Fibroblast of lung (primary cell): ENCODE measurements around the gene C11orf42. TPM values are rescaled to one million over a fixed set of nuclear protein-coding genes. Genes with fewer than 3 reads are reported as not detected.

Experiments used
- DNase-seq, 2 donors: peaks; one replicate each; pipeline versions ENCODE4 v3.0.0 to v3.0.0-alpha.2; 2010; ENCODE audit warnings: low read depth in 2 of 2
- H2AFZ ChIP-seq: 2 replicates; pipeline ENCODE4 v1.5.1; 2012; ENCODE audit warnings: low read length, control low read depth, inconsistent platforms
- H3K27ac ChIP-seq: 2 replicates; pipeline ENCODE4 v1.5.1; 2011; ENCODE audit warnings: low read length, control low read depth; ENCODE audit not compliant: insufficient read depth
- H3K27me3 ChIP-seq: 2 replicates; pipeline ENCODE4 v1.5.1; 2011; ENCODE audit warnings: mild to moderate bottlenecking, low read length; ENCODE audit not compliant: control insufficient read depth, insufficient read depth
- H3K36me3 ChIP-seq: 2 replicates; pipeline ENCODE4 v1.5.1; 2011; ENCODE audit warnings: low read length; ENCODE audit not compliant: control insufficient read depth, insufficient read depth
- H3K4me1 ChIP-seq: 2 replicates; pipeline ENCODE4 v1.5.1; 2011; ENCODE audit warnings: low read length; ENCODE audit not compliant: control insufficient read depth, insufficient read depth; ENCODE audit errors: extremely low read depth
- H3K4me2 ChIP-seq: 2 replicates; pipeline ENCODE4 v1.5.1; 2011; ENCODE audit warnings: low read length, control low read depth; ENCODE audit not compliant: insufficient read depth; ENCODE audit errors: extremely low read depth
- H3K4me3 ChIP-seq, 4 experiments: fragments of 200-600 bp in 1 of 4; sonication (generic) in 1 of 4; replicated peaks in 1 of 4; 2 replicates each; pipeline ENCODE4 v1.5.1; 2011 to 2016; ENCODE audit warnings: low read length in 4 of 4, low read depth in 3 of 4, mild to moderate bottlenecking in 3 of 4, control low read depth in 2 of 4, inconsistent platforms in 1 of 4, mixed read lengths in 1 of 4; ENCODE audit not compliant: insufficient read depth in 1 of 4; ENCODE audit errors: control extremely low read depth in 1 of 4
- H3K79me2 ChIP-seq: 2 replicates; pipeline ENCODE4 v1.5.1; 2012; ENCODE audit warnings: mild to moderate bottlenecking, low read length, inconsistent platforms; ENCODE audit not compliant: control insufficient read depth, insufficient read depth
- H3K9ac ChIP-seq: 2 replicates; pipeline ENCODE4 v1.5.1; 2011; ENCODE audit warnings: mild to moderate bottlenecking, low read length, control low read depth; ENCODE audit not compliant: insufficient read depth
- H3K9me3 ChIP-seq: 2 replicates; pipeline ENCODE4 v1.5.1; 2012; ENCODE audit warnings: low read depth, low read length; ENCODE audit not compliant: control insufficient read depth, insufficient read depth
- H4K20me1 ChIP-seq: 2 replicates; pipeline ENCODE4 v1.5.1; 2011; ENCODE audit warnings: low read length; ENCODE audit not compliant: control insufficient read depth, insufficient read depth; ENCODE audit errors: extremely low read depth
- CTCF ChIP-seq, 2 donors: IDR thresholded peaks in 1 of 2; conservative IDR thresholded peaks in 1 of 2; 1 replicate in 1 of 2; 2 replicates in 1 of 2; pipeline ENCODE4 v1.5.1; 2011 to 2012; ENCODE audit warnings: low read length in 2 of 2, control low read depth in 1 of 2, inconsistent platforms in 1 of 2, low read depth in 1 of 2, mild to moderate bottlenecking in 1 of 2
- EZH2 ChIP-seq: IDR thresholded peaks from 2 replicates; pipeline ENCODE4 v1.5.1; 2012; ENCODE audit warnings: low read length, control low read depth, mild to moderate bottlenecking; ENCODE audit errors: missing control alignments
- polyA plus RNA-seq, 2 donors: library from polyadenylated mRNA; depleted of rRNA in 1 of 2; stranded (reverse) in 1 of 2; unstranded in 1 of 2; fragments of >200 nt; gene quantifications; 2 replicates each; pipeline ENCODE4 v1.2.1, GENCODE V29; 2011 to 2012; ENCODE audit warnings: missing spikeins in 1 of 2
- total RNA-seq: library from RNA; depleted of rRNA; stranded (reverse); fragments of >200 nt; gene quantifications from 2 replicates; pipeline ENCODE4 v1.2.1, GENCODE V29; 2014

The C11orf42 gene
- total and polyA plus RNA-seq, 2 donors (not counting 1 experiment from before 2014, with no cell fraction given), result not detected

- no peak overlapping the region for H3K4me3 ChIP-seq
- no peaks in the 10 kb centered on the region for H3K9me3 ChIP-seq
- H4K20me1 ChIP-seq, result no peaks in the 10 kb centered on the region
- H3K9ac ChIP-seq, result no peak overlapping the region
- H3K79me2 ChIP-seq, result no peaks in the 10 kb centered on the region
- DNase-seq, result no peak
- no peak overlapping the region for H3K27ac ChIP-seq
- TF ChIP-seq CTCF (conservative IDR thresholded peaks at IDR 0.05 in 1 of 2, IDR thresholded peaks at IDR 0.05 in 1 of 2; ENCODE audit: low read depth in 1 of 2, low read length in 2 of 2), result no peak
- peak; percentile 91 for TF ChIP-seq EZH2
- H3K4me1 ChIP-seq, result no peaks in the 10 kb centered on the region
- H2AFZ ChIP-seq, result no peak overlapping the region
- no peak overlapping the region for H3K4me2 ChIP-seq
- H3K27me3 ChIP-seq, result peaks cover 36% of the 10 kb centered on the region
- H3K36me3 ChIP-seq, result no peaks in the 10 kb centered on the region
Observed at GRCh38 chr11:6260207-6260726, 54.9 kb downstream of the C11orf42 start.

Other genes starting within 250 kb of the C11orf42 start
- gene OR56A5, start 237.1 kb upstream of the C11orf42 start, total RNA-seq, result not detected in 2 replicates
- not detected in 2 replicates for gene OR56A5, start 237.1 kb upstream of the C11orf42 start, polyA plus RNA-seq
- gene OR52L1, start 218.6 kb upstream of the C11orf42 start, total RNA-seq, result not detected in 2 replicates
- not detected in 2 replicates for gene OR52L1, start 218.6 kb upstream of the C11orf42 start, polyA plus RNA-seq
- not detected in 2 replicates for gene OR56A4, start 198.6 kb upstream of the C11orf42 start, total RNA-seq
- gene OR56A4, start 198.6 kb upstream of the C11orf42 start, polyA plus RNA-seq, result not detected in 2 replicates
- gene OR56A1, start 174.8 kb upstream of the C11orf42 start, total RNA-seq, result not detected in 2 replicates
- gene OR56A1, start 174.8 kb upstream of the C11orf42 start, polyA plus RNA-seq, result not detected in 2 replicates
- not detected in 2 replicates for gene OR56B4, start 97.9 kb upstream of the C11orf42 start, total RNA-seq
- not detected in 2 replicates for gene OR56B4, start 97.9 kb upstream of the C11orf42 start, polyA plus RNA-seq
- not detected in 2 replicates for gene OR52B2, start 35.2 kb upstream of the C11orf42 start, total RNA-seq
- not detected in 2 replicates for gene OR52B2, start 35.2 kb upstream of the C11orf42 start, polyA plus RNA-seq
- gene OR52W1, start 6.3 kb upstream of the C11orf42 start, total RNA-seq, result not detected in 2 replicates
- gene OR52W1, start 6.3 kb upstream of the C11orf42 start, polyA plus RNA-seq, result not detected in 2 replicates
- 6.9 and 15.4 TPM in 2 replicates for gene FHIP1B, start 29.1 kb downstream of the C11orf42 start, total RNA-seq
- gene FHIP1B, start 29.1 kb downstream of the C11orf42 start, polyA plus RNA-seq, result 9.2 and 10.3 TPM in 2 replicates
- 0.17 TPM in 1 of 2 replicates, not detected in the other for gene CNGA4, start 33.5 kb downstream of the C11orf42 start, total RNA-seq
- gene CNGA4, start 33.5 kb downstream of the C11orf42 start, polyA plus RNA-seq, result 0.06 TPM in 1 of 2 replicates, not detected in the other
- not detected in 2 replicates for gene CCKBR, start 54.3 kb downstream of the C11orf42 start, total RNA-seq
- not detected in 2 replicates for gene CCKBR, start 54.3 kb downstream of the C11orf42 start, polyA plus RNA-seq
- gene CAVIN3, start 114.9 kb downstream of the C11orf42 start, total RNA-seq, result 87.9 and 92.5 TPM in 2 replicates
- gene CAVIN3, start 114.9 kb downstream of the C11orf42 start, polyA plus RNA-seq, result 50.9 and 81.0 TPM in 2 replicates
- 33.9 and 52.2 TPM in 2 replicates for gene SMPD1, start 184.9 kb downstream of the C11orf42 start, total RNA-seq
- 74.9 and 97.9 TPM in 2 replicates for gene SMPD1, start 184.9 kb downstream of the C11orf42 start, polyA plus RNA-seq
- 56.2 and 73.7 TPM in 2 replicates for gene APBB1, start 213.5 kb downstream of the C11orf42 start, total RNA-seq
- gene APBB1, start 213.5 kb downstream of the C11orf42 start, polyA plus RNA-seq, result 33.5 and 39.1 TPM in 2 replicates
- 0.26 and 0.83 TPM in 2 replicates for gene HPX, start 235.4 kb downstream of the C11orf42 start, total RNA-seq
- 0.18 and 0.28 TPM in 2 replicates for gene HPX, start 235.4 kb downstream of the C11orf42 start, polyA plus RNA-seq